Measurements from ENCODE around the gene PROCA1. TPM values are rescaled to one million over a fixed set of nuclear protein-coding genes. Genes with fewer than 3 reads are reported as not detected.

PROCA1 gene
- total RNA-seq, 2 experiments from 2014 or later = 5.0 to 5.1 TPM

Other genes with a start within 250 kb of the PROCA1 start
- not detected for gene SLC13A2, start 238.2 kb downstream of the PROCA1 start, total RNA-seq
- gene FOXN1, start 205.5 kb downstream of the PROCA1 start, total RNA-seq = not detected
- 10 to 100 TPM; 43.6 to 44.8 TPM for gene UNC119, start 159.3 kb downstream of the PROCA1 start, total RNA-seq
- 10 to 100 TPM; 33.8 to 36.9 TPM for gene PIGS, start 140.4 kb downstream of the PROCA1 start, total RNA-seq
- gene ALDOC, start 135.0 kb downstream of the PROCA1 start, total RNA-seq = 100 to 1,000 TPM; 142 to 146 TPM
- gene SPAG5, start 112.9 kb downstream of the PROCA1 start, total RNA-seq = 100 to 1,000 TPM; 140 to 141 TPM
- gene RSKR, start 97.7 kb downstream of the PROCA1 start, total RNA-seq = 10 to 100 TPM; 22.5 to 24.9 TPM
- 100 to 1,000 TPM; 137 to 140 TPM for gene BLTP2, start 66.7 kb downstream of the PROCA1 start, total RNA-seq
- 10 to 100 TPM; 37.4 to 39.0 TPM for gene SDF2, start 50.0 kb downstream of the PROCA1 start, total RNA-seq
- 10 to 100 TPM; 60.3 to 63.3 TPM for gene SUPT6H, start 49.7 kb downstream of the PROCA1 start, total RNA-seq
- gene RAB34, start 6.0 kb upstream of the PROCA1 start, total RNA-seq = 10 to 100 TPM in 1 of 2 experiments, 1 to 10 TPM in 1; 9.8 to 14.4 TPM
- gene RPL23A, start 8.1 kb upstream of the PROCA1 start, total RNA-seq = 1,000 to 10,000 TPM; 2,633 to 2,644 TPM
- gene TLCD1, start 14.3 kb upstream of the PROCA1 start, total RNA-seq = 1 to 10 TPM; 6.5 to 8.7 TPM
- 1 to 10 TPM; 3.6 to 3.9 TPM for gene NEK8, start 16.9 kb upstream of the PROCA1 start, total RNA-seq
- gene TRAF4, start 32.1 kb upstream of the PROCA1 start, total RNA-seq = 100 to 1,000 TPM; 140 to 151 TPM
- gene FAM222B, start 130.9 kb upstream of the PROCA1 start, total RNA-seq = 10 to 100 TPM; 14.7 to 15.2 TPM
- gene ERAL1, start 143.1 kb upstream of the PROCA1 start, total RNA-seq = 10 to 100 TPM; 58.2 to 60.0 TPM
- gene FLOT2, start 185.8 kb upstream of the PROCA1 start, total RNA-seq = 10 to 100 TPM; 59.7 to 60.1 TPM
- gene DHRS13, start 191.2 kb upstream of the PROCA1 start, total RNA-seq = 10 to 100 TPM; 37.3 to 38.2 TPM
- gene PHF12, start 239.6 kb upstream of the PROCA1 start, total RNA-seq = 10 to 100 TPM; 45.7 to 52.6 TPM